ENCODE measurements around the gene ZBTB22.

The ZBTB22 gene

DNA sequence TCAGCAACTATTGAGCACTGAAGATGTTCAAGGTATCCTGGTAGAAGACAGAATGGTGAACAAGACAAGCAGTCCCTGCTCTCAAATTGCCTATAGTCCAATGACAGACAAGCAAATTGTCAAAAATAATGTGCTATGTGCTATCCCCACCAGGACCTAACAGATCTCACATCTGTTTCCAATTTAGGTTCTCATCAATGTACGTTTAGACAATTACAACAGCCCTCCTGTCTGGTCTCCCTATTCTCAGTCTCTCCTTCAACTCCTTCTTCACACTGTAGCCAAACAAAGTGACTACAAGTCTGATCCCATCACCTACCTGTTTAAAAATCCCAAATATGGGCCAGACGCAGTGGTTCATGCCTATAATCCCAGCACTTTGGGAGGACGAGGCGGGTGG is 11.2 kb downstream of the ZBTB22 start:
- TF ChIP-seq, protein P1, sequence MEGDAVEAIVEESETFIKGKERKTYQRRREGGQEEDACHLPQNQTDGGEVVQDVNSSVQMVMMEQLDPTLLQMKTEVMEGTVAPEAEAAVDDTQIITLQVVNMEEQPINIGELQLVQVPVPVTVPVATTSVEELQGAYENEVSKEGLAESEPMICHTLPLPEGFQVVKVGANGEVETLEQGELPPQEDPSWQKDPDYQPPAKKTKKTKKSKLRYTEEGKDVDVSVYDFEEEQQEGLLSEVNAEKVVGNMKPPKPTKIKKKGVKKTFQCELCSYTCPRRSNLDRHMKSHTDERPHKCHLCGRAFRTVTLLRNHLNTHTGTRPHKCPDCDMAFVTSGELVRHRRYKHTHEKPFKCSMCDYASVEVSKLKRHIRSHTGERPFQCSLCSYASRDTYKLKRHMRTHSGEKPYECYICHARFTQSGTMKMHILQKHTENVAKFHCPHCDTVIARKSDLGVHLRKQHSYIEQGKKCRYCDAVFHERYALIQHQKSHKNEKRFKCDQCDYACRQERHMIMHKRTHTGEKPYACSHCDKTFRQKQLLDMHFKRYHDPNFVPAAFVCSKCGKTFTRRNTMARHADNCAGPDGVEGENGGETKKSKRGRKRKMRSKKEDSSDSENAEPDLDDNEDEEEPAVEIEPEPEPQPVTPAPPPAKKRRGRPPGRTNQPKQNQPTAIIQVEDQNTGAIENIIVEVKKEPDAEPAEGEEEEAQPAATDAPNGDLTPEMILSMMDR (conservative IDR thresholded peaks at IDR 0.05; ENCODE audit: low read length), result no peak
- no peak for TF ChIP-seq EZH2phosphoT487 (IDR thresholded peaks at IDR 0.05; ENCODE audit: borderline replicate concordance)
- no peak overlapping the region for H2AFZ ChIP-seq (ENCODE audit: low read length)
- no peak overlapping the region for H3K4me3 ChIP-seq (ENCODE audit: low read length, poor library complexity, severe bottlenecking)
- peaks cover 13% of the 10 kb centered on the region for H4K20me1 ChIP-seq (ENCODE audit: insufficient read depth, low read length, poor library complexity, severe bottlenecking)
- no peaks in the 10 kb centered on the region for H3K9me2 ChIP-seq (replicated peaks; ENCODE audit: low read depth, low read length)
- H3K9me3 ChIP-seq (ENCODE audit: insufficient read depth, low read depth, low read length), result no peaks in the 10 kb centered on the region
- peaks cover 16% of the 10 kb centered on the region; the same call in 1 of the 2 replicates for H3K36me3 ChIP-seq (ENCODE audit: insufficient read depth, low read length)
- no peaks in the 10 kb centered on the region for H3K4me1 ChIP-seq (ENCODE audit: insufficient read depth, low read length, poor library complexity, severe bottlenecking)
- H3K27me3 ChIP-seq (ENCODE audit: insufficient read depth, low read length, poor library complexity, severe bottlenecking), result no peaks in the 10 kb centered on the region
- no peak overlapping the region for H3K9ac ChIP-seq (ENCODE audit: low read depth, low read length, poor library complexity, severe bottlenecking)
- no peaks in the 10 kb centered on the region for H3F3A ChIP-seq (ENCODE audit: low read depth)
- H3K79me2 ChIP-seq (ENCODE audit: insufficient read depth, low read length), result peaks cover 50% of the 10 kb centered on the region; the same call in 1 of the 2 replicates
- no peak overlapping the region for H3K4me2 ChIP-seq (ENCODE audit: low read depth, low read length, poor library complexity, severe bottlenecking)

GRCh38 chr6:33305052-33305451 is 12.5 kb downstream of the ZBTB22 start:
- Histone ChIP-seq H3K9me3 (ENCODE audit: insufficient read depth, low read depth, low read length) (no peaks in the 10 kb centered on the region), H3K4me1 (ENCODE audit: insufficient read depth, low read length, poor library complexity, severe bottlenecking) (peaks cover under 1% of the 10 kb centered on the region), H3K4me2 (ENCODE audit: low read depth, low read length, poor library complexity, severe bottlenecking) (no peak overlapping the region), H3K9me2 (replicated peaks; ENCODE audit: low read depth, low read length) (no peaks in the 10 kb centered on the region), H3K4me3 (ENCODE audit: low read length, poor library complexity, severe bottlenecking) (no peak overlapping the region), H3K79me2 (ENCODE audit: insufficient read depth, low read length) (peaks cover 52% of the 10 kb centered on the region), H3K9ac (ENCODE audit: low read depth, low read length, poor library complexity, severe bottlenecking) (no peak overlapping the region), H4K20me1 (ENCODE audit: insufficient read depth, low read length, poor library complexity, severe bottlenecking) (peaks cover 8% of the 10 kb centered on the region), H3K36me3 (ENCODE audit: insufficient read depth, low read length) (peaks cover 16% of the 10 kb centered on the region; the same call in 1 of the 2 replicates), H3K27me3 (ENCODE audit: insufficient read depth, low read length, poor library complexity, severe bottlenecking) (no peaks in the 10 kb centered on the region), H2AFZ (ENCODE audit: low read length) (no peak overlapping the region), H3F3A (ENCODE audit: low read depth) (0 out of 2 replicates have a peak, but pooled peaks cover under 1% of the 10 kb centered on the region)
- TF ChIP-seq EZH2phosphoT487 (IDR thresholded peaks at IDR 0.05; ENCODE audit: borderline replicate concordance), result no peak
- TF ChIP-seq, protein P1 (conservative IDR thresholded peaks at IDR 0.05; ENCODE audit: low read length), result no peak

DNA sequence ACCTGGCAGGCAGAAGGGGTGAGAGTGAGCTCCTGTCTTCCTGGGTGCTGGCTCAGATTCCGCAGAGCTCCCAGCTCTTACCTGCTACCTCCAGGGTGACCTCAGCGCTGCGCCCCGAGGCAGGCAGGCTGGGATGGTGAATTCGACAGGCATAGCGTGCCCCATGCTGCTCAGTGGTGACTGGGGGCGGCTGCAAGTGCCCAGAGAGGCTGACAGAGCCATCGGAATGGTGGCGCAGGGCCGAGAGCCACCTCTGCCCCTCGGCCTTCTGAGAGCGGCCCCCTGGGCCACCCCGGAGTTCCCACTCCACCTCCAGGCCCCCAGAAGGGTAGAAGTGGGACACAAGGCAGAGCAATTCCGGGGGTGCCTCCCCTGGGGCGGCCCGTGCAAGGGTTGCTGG is 13.3 kb downstream of the ZBTB22 start:
- H3K4me1 ChIP-seq (ENCODE audit: insufficient read depth, low read length, poor library complexity, severe bottlenecking), result peaks cover 4% of the 10 kb centered on the region
- TF ChIP-seq EZH2phosphoT487 (IDR thresholded peaks at IDR 0.05; ENCODE audit: borderline replicate concordance), result no peak
- TF ChIP-seq, protein P1 (conservative IDR thresholded peaks at IDR 0.05; ENCODE audit: low read length), result no peak
- H3K9me3 ChIP-seq (ENCODE audit: insufficient read depth, low read depth, low read length), result no peaks in the 10 kb centered on the region
- H3K27me3 ChIP-seq (ENCODE audit: insufficient read depth, low read length, poor library complexity, severe bottlenecking), result no peaks in the 10 kb centered on the region
- peaks cover 8% of the 10 kb centered on the region; the same call in 1 of the 2 replicates for H3F3A ChIP-seq (ENCODE audit: low read depth)
- no peak overlapping the region for H2AFZ ChIP-seq (ENCODE audit: low read length)
- no peak overlapping the region for H3K4me3 ChIP-seq (ENCODE audit: low read length, poor library complexity, severe bottlenecking)
- H3K36me3 ChIP-seq (ENCODE audit: insufficient read depth, low read length), result peaks cover 16% of the 10 kb centered on the region; the same call in 1 of the 2 replicates
- H3K4me2 ChIP-seq (ENCODE audit: low read depth, low read length, poor library complexity, severe bottlenecking), result no peak overlapping the region
- H3K79me2 ChIP-seq (ENCODE audit: insufficient read depth, low read length), result peaks cover 51% of the 10 kb centered on the region
- H3K9me2 ChIP-seq (replicated peaks; ENCODE audit: low read depth, low read length), result no peaks in the 10 kb centered on the region
- no peak overlapping the region for H3K9ac ChIP-seq (ENCODE audit: low read depth, low read length, poor library complexity, severe bottlenecking)
- H4K20me1 ChIP-seq (ENCODE audit: insufficient read depth, low read length, poor library complexity, severe bottlenecking), result peaks cover 9% of the 10 kb centered on the region

All from Loucy (cell line).